H1 (cell line): ENCODE results near the gene GLIS2.

Source experiments
- EGR1 ChIP-seq: IDR thresholded peaks from 2 replicates; pipeline ENCODE4 v1.6.1; 2011; ENCODE audit warnings: low read depth, low read length, borderline replicate concordance
- EZH2 ChIP-seq: fragments of 200-600 bp; sonication (generic); IDR thresholded peaks from 2 replicates; pipeline ENCODE4 v1.7.1; 2012; ENCODE audit warnings: low read depth, mild to moderate bottlenecking, moderate library complexity, low read length, inconsistent platforms; ENCODE audit not compliant: severe bottlenecking
- GABPA ChIP-seq: IDR thresholded peaks from 2 replicates; pipeline ENCODE4 v1.6.1; 2011; ENCODE audit warnings: mild to moderate bottlenecking, low read length, moderate library complexity, borderline replicate concordance; ENCODE audit not compliant: insufficient read depth
- POLR2AphosphoS5 ChIP-seq: IDR thresholded peaks from 2 replicates; pipeline ENCODE4 v1.6.1; 2011; ENCODE audit warnings: low read depth, low read length
- RAD21 ChIP-seq, 2 experiments: IDR thresholded peaks in 1 of 2; conservative IDR thresholded peaks in 1 of 2; 2 replicates each; pipeline ENCODE4 v1.6.1; 2011; ENCODE audit warnings: low read depth in 2 of 2, low read length in 2 of 2, improper control_type of control experiment in 1 of 2, inconsistent platforms in 1 of 2, mild to moderate bottlenecking in 1 of 2, moderate library complexity in 1 of 2
- RNF2 ChIP-seq: fragments of 200-900, 300-1000 bp; sonication (generic); IDR thresholded peaks from 2 replicates; pipeline ENCODE4 v1.7.1; 2016; ENCODE audit warnings: borderline replicate concordance, low read depth, mild to moderate bottlenecking, antibody characterized with exemption, low read length; ENCODE audit not compliant: poor library complexity, severe bottlenecking; ENCODE audit errors: missing control alignments
- SUZ12 ChIP-seq: fragments of 200-600 bp; sonication (generic); IDR thresholded peaks from 2 replicates; pipeline ENCODE4 v1.6.1; 2012; ENCODE audit warnings: mild to moderate bottlenecking, inconsistent platforms, low read length, moderate library complexity, mixed read lengths
- TEAD4 ChIP-seq: IDR thresholded peaks from 2 replicates; pipeline ENCODE4 v1.6.1; 2012; ENCODE audit warnings: low read depth, low read length, inconsistent platforms, mixed read lengths
- TF ChIP-seq, protein P1 (sequence below), 3 experiments: IDR thresholded peaks; 1 replicate in 2 of 3; 2 replicates in 1 of 3; pipeline versions ENCODE4 v1.5.1 to v1.6.1; 2011; ENCODE audit warnings: low read length in 3 of 3, mild to moderate bottlenecking in 3 of 3, inconsistent platforms in 2 of 3, low read depth in 1 of 3, moderate library complexity in 1 of 3; ENCODE audit not compliant: insufficient read depth in 1 of 3; ENCODE audit errors: control extremely low read depth in 1 of 3
- TF ChIP-seq, protein P2 (sequence below): IDR thresholded peaks from 2 replicates; pipeline ENCODE4 v1.6.1; 2011; ENCODE audit warnings: low read length, improper control_type of control experiment

DNA sequence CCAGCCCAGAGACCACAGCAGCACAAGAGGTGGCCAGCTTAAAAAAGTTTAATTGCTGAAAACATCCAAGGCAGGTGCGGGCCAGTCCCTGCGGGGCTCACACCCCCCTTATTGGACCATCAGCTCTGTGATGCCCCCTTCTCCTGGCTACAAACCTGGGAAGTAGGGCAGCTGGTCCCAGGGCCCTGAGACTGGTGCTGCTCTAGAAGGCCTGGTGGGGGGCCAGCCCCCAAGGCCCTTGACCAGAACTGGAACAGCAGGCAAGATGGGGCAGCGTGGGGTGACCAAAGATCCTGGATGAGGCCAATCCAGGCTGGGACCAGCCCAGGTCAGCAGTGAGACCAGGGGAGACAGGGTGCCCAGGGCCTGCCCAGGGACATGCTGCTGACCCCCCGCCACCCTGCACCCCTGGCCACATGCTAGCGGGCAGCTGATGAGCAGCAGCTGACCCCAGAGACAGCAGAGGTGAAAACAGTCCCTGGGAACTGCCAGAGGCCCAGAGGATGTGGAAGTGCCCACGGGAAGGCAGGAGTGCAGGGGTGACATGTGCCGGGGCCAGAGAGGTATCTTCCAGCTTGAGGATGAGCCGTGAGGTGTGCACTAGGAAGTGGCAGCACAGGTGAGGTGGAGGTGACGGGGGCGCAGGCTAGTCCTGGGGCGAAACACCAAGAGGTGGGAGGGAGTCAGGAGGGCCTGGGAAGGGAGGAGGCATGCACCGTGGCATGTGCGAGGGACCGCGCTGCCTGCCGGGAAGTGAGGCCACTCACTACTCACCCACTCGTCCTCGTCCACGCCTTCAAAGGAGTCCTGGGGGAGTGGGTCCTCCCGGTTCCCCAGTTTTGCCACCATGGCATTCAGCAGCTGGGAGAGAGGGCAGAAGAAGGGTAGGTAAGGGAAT is 38.9 kb downstream of the GLIS2 start:
- TF ChIP-seq, protein P1, sequence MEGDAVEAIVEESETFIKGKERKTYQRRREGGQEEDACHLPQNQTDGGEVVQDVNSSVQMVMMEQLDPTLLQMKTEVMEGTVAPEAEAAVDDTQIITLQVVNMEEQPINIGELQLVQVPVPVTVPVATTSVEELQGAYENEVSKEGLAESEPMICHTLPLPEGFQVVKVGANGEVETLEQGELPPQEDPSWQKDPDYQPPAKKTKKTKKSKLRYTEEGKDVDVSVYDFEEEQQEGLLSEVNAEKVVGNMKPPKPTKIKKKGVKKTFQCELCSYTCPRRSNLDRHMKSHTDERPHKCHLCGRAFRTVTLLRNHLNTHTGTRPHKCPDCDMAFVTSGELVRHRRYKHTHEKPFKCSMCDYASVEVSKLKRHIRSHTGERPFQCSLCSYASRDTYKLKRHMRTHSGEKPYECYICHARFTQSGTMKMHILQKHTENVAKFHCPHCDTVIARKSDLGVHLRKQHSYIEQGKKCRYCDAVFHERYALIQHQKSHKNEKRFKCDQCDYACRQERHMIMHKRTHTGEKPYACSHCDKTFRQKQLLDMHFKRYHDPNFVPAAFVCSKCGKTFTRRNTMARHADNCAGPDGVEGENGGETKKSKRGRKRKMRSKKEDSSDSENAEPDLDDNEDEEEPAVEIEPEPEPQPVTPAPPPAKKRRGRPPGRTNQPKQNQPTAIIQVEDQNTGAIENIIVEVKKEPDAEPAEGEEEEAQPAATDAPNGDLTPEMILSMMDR (IDR thresholded peaks at IDR 0.05; ENCODE audit: control extremely low read depth in 1 of 3, insufficient read depth in 1 of 3, low read depth in 1 of 3, low read length in 3 of 3), result no peak
- no peak for TF ChIP-seq POLR2AphosphoS5
- TF ChIP-seq, protein P2, sequence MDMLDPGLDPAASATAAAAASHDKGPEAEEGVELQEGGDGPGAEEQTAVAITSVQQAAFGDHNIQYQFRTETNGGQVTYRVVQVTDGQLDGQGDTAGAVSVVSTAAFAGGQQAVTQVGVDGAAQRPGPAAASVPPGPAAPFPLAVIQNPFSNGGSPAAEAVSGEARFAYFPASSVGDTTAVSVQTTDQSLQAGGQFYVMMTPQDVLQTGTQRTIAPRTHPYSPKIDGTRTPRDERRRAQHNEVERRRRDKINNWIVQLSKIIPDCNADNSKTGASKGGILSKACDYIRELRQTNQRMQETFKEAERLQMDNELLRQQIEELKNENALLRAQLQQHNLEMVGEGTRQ, result no peak
- TF ChIP-seq TEAD4, result no peak
- no peak for TF ChIP-seq GABPA
- TF ChIP-seq EGR1, result no peak
- no peak for TF ChIP-seq RNF2
- TF ChIP-seq RAD21 (IDR thresholded peaks at IDR 0.05 in 1 of 2, conservative IDR thresholded peaks at IDR 0.05 in 1 of 2; ENCODE audit: low read depth in 2 of 2, low read length in 2 of 2), result no peak
- TF ChIP-seq SUZ12, result no peak
- no peak for TF ChIP-seq EZH2
